T-helper 2 cell treated with Interferon-gamma antibody and Interleukin-4, amounts not matched to agents 100 ng/mL and 5 ng/mL, for 36 hours (primary cell): ENCODE data around the gene MORN5. TPM values are rescaled to one million over a fixed set of nuclear protein-coding genes. Genes with fewer than 3 reads are reported as not detected.
"Not testable (repeated sequence)": the region's sequence is repeated elsewhere in the genome, so short reads cannot be mapped to it uniquely, and the experiment has no call there.

Source experiments
- intact Hi-C: fragments of 100-400 bp; cut with micrococcal nuclease; formaldehyde crosslinking; loops from one replicate; pipeline ENCODE4 v1.15.1; 2023
- total RNA-seq: library from RNA; stranded (reverse); gene quantifications from 2 replicates; pipeline ENCODE4 v1.2.3, GENCODE V29; 2022

The MORN5 gene
- total RNA-seq: not detected in 2 replicates

GRCh38 chr9:122159026-122159924, at the start of gene MORN5, which contains the start of gene NDUFA8:
Gene MORN5, plus strand, starts transcription at chr9:122159908. Its CDS starts 65 bp downstream, at chr9:122159973.
Gene NDUFA8, minus strand, starts transcription at chr9:122159779. Its CDS starts 102 bp downstream, at chr9:122159677.
- intact Hi-C loops: loop anchor here (1.0 to 2.0 kb wide), 4 partner anchors 34 to 105 kb away; partner anchors contain the start of genes MRRF, RBM18 and TTLL11

- intact Hi-C loops: no loop called here
Observed at GRCh38 chr9:122110100-122110833, 49.4 kb upstream of the MORN5 start.

- intact Hi-C loops: no loop called here
Observed at GRCh38 chr9:122111413-122112085, 48.2 kb upstream of the MORN5 start.

GRCh38 chr9:122112238-122112637, 47.5 kb upstream of the MORN5 start:
- intact Hi-C loops: no loop called here

GRCh38 chr9:122113574-122113973, 46.1 kb upstream of the MORN5 start:
- intact Hi-C loops: no loop called here

DNA sequence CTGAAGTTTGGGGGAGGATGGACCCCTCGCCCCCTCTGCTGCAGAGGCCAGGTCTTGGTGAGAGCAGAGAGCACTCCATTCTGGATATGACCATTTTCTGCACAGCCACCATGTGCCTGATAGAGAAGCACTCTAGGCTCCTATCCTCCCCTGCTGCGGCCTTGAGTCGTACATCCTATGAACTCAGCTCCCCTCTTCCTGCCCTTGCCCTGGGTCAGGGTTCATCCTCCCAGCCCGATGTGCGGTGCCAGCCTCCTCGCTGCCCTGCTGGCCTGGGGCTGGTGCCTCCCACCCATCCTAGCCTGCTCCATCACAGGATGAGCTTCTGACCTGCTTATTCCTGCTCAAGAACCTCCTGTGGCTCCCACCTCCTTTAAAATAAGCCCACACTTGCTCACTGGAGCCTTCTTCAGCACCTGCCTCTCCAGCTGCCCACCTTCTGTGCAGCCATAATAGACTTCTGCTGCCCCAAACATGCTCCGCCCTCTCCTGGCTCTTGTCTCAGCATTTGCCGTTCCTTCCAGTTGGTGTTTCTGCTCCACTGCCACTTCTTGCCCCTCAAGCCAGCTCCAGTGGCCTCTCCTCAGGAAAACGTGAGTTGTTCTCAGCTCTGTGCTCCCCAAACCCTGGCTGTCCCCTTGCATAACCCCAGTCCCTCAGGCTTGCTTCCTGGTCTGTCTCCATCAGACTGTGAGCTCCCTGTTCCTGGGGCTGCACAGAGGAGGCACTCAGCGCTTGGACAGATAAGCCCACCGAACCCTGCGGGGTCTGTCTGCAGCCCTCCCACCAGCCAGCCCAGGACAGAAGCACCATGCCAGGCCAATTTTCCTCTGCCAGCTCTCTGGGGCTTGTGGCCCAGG, 44.3 kb upstream of the MORN5 start:
- intact Hi-C loops: no loop called here

- intact Hi-C loops: no loop called here
Observed at GRCh38 chr9:122116040-122116439, 43.7 kb upstream of the MORN5 start.

GRCh38 chr9:122116448-122117173, 43.1 kb upstream of the MORN5 start:
- intact Hi-C loops: no loop called here

DNA sequence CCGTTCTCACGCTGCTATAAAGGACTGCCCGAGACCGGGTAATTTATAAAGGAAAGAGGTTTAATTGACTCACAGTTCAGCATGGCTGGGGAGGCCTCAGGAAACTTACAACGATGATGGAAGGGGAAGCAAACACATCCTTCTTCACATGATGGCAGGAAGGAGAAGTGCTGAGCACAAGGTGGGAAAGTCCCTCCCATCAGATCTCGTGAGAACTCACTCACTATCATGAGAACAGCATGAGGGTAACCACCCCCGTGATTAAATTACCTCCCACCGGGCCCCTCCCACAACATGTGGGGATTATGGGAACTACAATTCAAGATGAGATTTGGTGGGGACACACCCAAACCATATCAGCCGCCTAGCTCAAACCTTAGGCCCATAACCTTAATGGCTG, 42.5 kb upstream of the MORN5 start:
- intact Hi-C loops: not testable (repeated sequence)

DNA sequence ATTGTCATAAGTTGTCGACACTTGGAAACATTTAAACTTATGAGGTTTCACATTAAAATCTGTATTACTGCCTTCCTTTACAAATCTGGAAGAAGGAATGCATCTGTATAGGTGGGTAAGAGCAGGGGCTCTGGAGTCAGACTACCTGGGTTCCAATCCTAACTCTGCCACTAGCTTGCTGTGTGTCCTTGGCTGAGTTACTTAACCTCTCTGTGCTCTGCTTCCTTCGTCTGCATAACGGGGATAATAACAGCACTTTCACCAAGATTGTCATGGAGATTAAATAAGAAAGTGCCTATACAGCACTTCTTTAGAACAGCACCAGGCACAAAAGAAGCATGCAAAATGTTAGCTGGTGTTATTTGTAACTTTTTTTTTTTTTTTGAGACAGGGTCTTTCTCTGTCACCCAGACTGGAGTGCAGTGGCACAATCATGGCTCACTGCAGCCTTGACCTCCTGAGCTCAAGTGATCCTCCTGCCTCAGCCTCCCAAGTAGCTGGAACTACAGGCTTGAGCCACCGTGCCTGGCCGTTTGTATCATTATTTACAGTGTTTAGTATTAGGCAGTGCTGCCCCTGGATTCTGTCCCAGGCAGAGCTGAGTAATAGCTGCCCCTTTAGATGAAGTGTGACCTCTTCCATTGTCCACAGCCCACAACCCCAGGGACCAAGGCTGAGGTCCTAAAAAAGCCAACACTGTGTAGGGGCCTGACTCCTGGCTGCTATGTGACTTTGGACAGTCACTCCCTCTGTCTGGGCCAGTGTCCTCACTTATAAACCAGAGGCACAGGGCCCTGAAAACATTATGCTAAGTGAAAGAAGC, 41.2 kb upstream of the MORN5 start:
- intact Hi-C loops: no loop called here

DNA sequence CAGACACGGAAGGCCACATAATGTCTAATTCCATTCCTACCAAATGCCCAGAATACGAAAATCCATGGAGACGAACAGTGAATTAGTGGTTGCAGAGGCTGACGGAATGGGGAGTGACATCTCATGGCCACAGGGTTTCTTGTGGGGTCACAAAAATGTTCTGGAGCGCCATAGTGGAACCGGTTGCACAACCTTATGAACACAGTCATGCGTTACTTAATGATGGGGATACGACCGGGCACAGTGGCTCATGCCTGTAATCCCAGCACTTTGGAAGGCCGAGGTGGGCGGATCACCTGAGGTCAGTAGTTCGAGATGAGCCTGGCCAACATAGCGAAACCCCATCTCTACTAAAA, 40.6 kb upstream of the MORN5 start:
- intact Hi-C loops: no loop called here

- intact Hi-C loops: no loop called here
Observed at GRCh38 chr9:122119721-122120120, 40.0 kb upstream of the MORN5 start.

GRCh38 chr9:122120316-122121071, 39.2 kb upstream of the MORN5 start:
- intact Hi-C loops: no loop called here

DNA sequence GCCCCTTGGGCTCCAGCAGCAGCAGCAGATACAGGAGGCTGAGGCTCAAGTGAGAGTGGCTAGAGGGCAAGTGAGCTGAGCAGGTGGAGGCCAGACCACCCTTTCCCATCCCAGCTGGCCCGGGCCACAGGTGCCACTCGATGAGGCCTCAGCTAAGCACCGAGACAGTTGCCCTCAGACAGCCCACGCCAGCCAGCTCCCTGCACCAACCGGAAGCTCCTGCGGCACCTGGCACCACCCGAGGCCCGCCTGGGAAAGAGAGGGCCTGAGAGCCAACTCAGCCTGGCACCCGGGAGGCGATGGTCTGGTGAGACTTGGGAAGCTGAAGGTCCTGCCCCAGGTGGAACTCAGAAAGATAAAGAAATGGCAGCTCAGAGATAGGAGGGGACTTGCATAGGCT, 38.3 kb upstream of the MORN5 start:
- intact Hi-C loops: no loop called here

GRCh38 chr9:122121931-122122330, 37.8 kb upstream of the MORN5 start:
- intact Hi-C loops: no loop called here

DNA sequence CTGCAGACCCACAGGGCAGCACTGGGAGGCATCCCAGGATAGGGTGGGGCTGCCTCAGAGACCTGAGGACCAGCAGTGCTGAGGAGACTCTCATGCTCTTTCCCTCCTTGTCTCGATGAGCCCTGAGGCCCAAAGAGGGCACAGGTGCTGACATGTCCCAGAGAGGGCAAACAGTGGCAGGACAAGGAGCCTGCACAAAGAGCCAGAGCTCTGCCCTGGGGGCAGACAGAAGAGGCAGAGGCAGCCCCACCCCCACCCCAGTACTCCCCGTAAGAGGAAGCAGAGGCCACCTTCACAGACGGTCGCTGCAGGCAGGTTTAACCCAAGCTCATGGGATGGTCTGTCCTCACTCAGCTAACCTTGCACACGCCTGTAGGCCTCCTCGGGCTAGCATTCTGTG, 37.2 kb upstream of the MORN5 start:
- intact Hi-C loops: no loop called here

DNA sequence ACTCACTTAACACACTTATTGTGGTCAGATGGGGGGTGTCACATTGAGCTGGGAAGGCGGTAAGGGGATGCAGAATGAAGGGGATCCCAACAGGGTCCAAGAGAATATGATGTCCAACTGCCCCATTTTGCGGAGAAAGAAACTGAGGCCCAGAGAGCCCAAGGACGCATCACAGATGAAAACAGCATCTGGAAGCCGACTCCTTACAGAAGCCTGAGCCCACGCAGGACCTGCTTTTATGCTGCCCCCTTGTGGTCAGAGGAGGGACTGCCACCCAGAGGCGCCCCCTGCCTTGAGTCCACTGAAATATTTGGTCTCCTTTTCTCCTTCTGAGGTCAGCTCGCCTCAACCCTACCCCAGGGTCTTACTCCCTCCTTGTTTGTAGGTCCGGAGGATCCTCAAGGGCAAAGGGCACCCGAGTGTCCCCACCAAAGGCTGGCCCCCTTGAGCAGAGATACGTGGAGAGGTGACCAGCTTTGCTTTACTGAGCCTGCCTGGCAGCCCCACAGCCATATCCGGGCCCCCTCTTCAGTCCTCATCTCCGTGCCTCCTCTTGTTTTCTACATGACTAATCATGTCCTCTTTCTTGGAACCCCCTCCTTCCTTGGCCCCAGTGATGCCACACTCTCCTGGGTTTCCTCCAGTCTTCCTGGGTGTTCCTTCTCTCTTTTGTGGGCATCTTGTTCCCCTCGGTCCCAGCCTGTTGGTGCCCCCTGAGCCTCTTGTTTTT, 36.6 kb upstream of the MORN5 start:
- intact Hi-C loops: loop anchor here (1.0 kb wide), 1 partner anchor 24 kb away; no protein-coding TSS in a partner anchor

- intact Hi-C loops: loop anchor here (2.0 kb wide), 2 partner anchors 35 to 329 kb away; partner anchors contain the start of genes MORN5 and NDUFA8
Observed at GRCh38 chr9:122124048-122124447, 35.7 kb upstream of the MORN5 start.
